Measurements from ENCODE around the gene ARHGAP9.

- TF ChIP-seq CTCF (IDR thresholded peaks at IDR 0.05) (no peak), NFE2L1 (CRISPR knock-in tag; IDR thresholded peaks at IDR 0.05) (no peak)
Measured at GRCh38 chr12:57461276-57461916, 18.3 kb downstream of the ARHGAP9 start.
